Endothelial cell of umbilical vein (primary cell): Measurements from ENCODE around the gene ENTPD7. TPM values are rescaled to one million over a fixed set of nuclear protein-coding genes. Genes with fewer than 3 reads are reported as not detected.

ENCODE experiments used
- BruUV-seq: library from RNA; stranded (reverse); fragments of 400-500 nt; replicated peaks from 2 replicates; lab custom pipeline; 2021; lab: Mats Ljungman, UMichigan
- CTCF ChIA-PET: fragments of 300-600, 350-600 bp; sonication (Branson Sonifier 250); formaldehyde crosslinking; loops from one replicate; lab custom pipeline; 2021; ENCODE audit warnings: antibody characterized with exemption, inconsistent platforms; lab: Charles Lee
- POLR2A ChIA-PET: fragments of 300-600, 350-600 bp; sonication (Branson Sonifier 250); formaldehyde crosslinking; loops from one replicate; lab custom pipeline; 2021; ENCODE audit warnings: antibody characterized with exemption, inconsistent platforms; lab: Charles Lee
- DNase-seq: peaks from one replicate; pipeline ENCODE4 v3.0.0-alpha.2; 2011; ENCODE audit warnings: low read depth, low spot score
- FAIRE-seq: peaks from 2 replicates; lab custom pipeline; 2011; peaks lifted over from hg19 to GRCh38; lab: Jason Lieb, UNC
- H2AFZ ChIP-seq: 2 replicates; pipeline ENCODE4 v1.6.0; 2012; ENCODE audit warnings: low read depth, low read length, control low read depth, inconsistent platforms
- H3K27ac ChIP-seq: 2 replicates; pipeline ENCODE4 v1.5.1; 2011; ENCODE audit warnings: low read depth, mild to moderate bottlenecking, control low read depth, low read length, moderate library complexity; ENCODE audit not compliant: insufficient read depth
- H3K27me3 ChIP-seq, 2 experiments: 2 replicates each; pipeline versions ENCODE4 v1.6.0 to v1.6.1; 2011; ENCODE audit warnings: low read length in 2 of 2, mixed read lengths in 1 of 2; ENCODE audit not compliant: control insufficient read depth in 2 of 2, insufficient read depth in 2 of 2
- H3K36me3 ChIP-seq, 2 experiments: 2 replicates in 1 of 2; 3 replicates in 1 of 2; pipeline ENCODE4 v1.5.1; 2011; ENCODE audit warnings: low read length in 2 of 2, mild to moderate bottlenecking in 1 of 2, moderate library complexity in 1 of 2; ENCODE audit not compliant: control insufficient read depth in 2 of 2, insufficient read depth in 2 of 2; ENCODE audit errors: extremely low read depth in 1 of 2
- H3K4me1 ChIP-seq: 3 replicates; pipeline ENCODE4 v1.5.1; 2011; ENCODE audit warnings: mild to moderate bottlenecking, low read length; ENCODE audit not compliant: control insufficient read depth, insufficient read depth; ENCODE audit errors: extremely low read depth
- H3K4me2 ChIP-seq: 2 replicates; pipeline ENCODE4 v1.6.1; 2011; ENCODE audit warnings: low read length, control low read depth, mixed read lengths; ENCODE audit not compliant: insufficient read depth
- H3K4me3 ChIP-seq, 3 experiments: fragments of 200-600 bp in 1 of 3; sonication (generic), shearing (Covaris generic) in 1 of 3; replicated peaks in 1 of 3; 2 replicates each; pipeline ENCODE4 v1.5.1; 2011 to 2016; ENCODE audit warnings: control low read depth in 3 of 3, low read length in 3 of 3, mild to moderate bottlenecking in 2 of 3, inconsistent platforms in 1 of 3, low read depth in 1 of 3, moderate library complexity in 1 of 3; ENCODE audit not compliant: insufficient read depth in 1 of 3
- H3K79me2 ChIP-seq: 2 replicates; pipeline ENCODE4 v1.6.0; 2012; ENCODE audit warnings: low read length, inconsistent platforms; ENCODE audit not compliant: control insufficient read depth, insufficient read depth
- H3K9ac ChIP-seq: replicated peaks from 2 replicates; pipeline ENCODE3; 2011; ENCODE audit warnings: low read length, control low read depth; ENCODE audit not compliant: insufficient read depth; ENCODE audit errors: extremely low read depth
- H3K9me1 ChIP-seq: replicated peaks from 3 replicates; pipeline ENCODE4 v1.6.0; 2011; ENCODE audit warnings: mild to moderate bottlenecking, low read length; ENCODE audit not compliant: control insufficient read depth, insufficient read depth; ENCODE audit errors: extremely low read depth
- H3K9me3 ChIP-seq: replicated peaks from 2 replicates; pipeline ENCODE4 v1.5.1; 2012; ENCODE audit warnings: low read length, inconsistent platforms; ENCODE audit not compliant: control insufficient read depth, insufficient read depth
- H4K20me1 ChIP-seq: replicated peaks from 2 replicates; pipeline ENCODE3; 2011; ENCODE audit warnings: mild to moderate bottlenecking, low read length; ENCODE audit not compliant: control insufficient read depth, insufficient read depth; ENCODE audit errors: extremely low read depth
- EZH2 ChIP-seq: IDR thresholded peaks from 2 replicates; pipeline ENCODE4 v1.6.1; 2012; ENCODE audit warnings: borderline replicate concordance, low read depth, mild to moderate bottlenecking, moderate library complexity, low read length, inconsistent platforms; ENCODE audit not compliant: severe bottlenecking
- FOS ChIP-seq: IDR thresholded peaks from 2 replicates; pipeline ENCODE4 v1.6.1; 2011; ENCODE audit warnings: mild to moderate bottlenecking, low read length, moderate library complexity, borderline replicate concordance; ENCODE audit not compliant: insufficient read depth
- GATA2 ChIP-seq: IDR thresholded peaks from 2 replicates; pipeline ENCODE4 v1.7.0; 2011; ENCODE audit warnings: low read depth, mild to moderate bottlenecking, moderate library complexity, mixed read lengths, low read length; ENCODE audit not compliant: insufficient read length, insufficient read depth
- JUN ChIP-seq: IDR thresholded peaks from 2 replicates; pipeline ENCODE4 v1.6.1; 2011; ENCODE audit warnings: borderline replicate concordance, low read depth; ENCODE audit not compliant: insufficient read length, insufficient read depth
- MAX ChIP-seq: IDR thresholded peaks from 2 replicates; pipeline ENCODE4 v1.6.1; 2011; ENCODE audit not compliant: insufficient read depth, insufficient read length
- MYC ChIP-seq: IDR thresholded peaks from one replicate; pipeline ENCODE4 v1.6.1; 2011; ENCODE audit warnings: mild to moderate bottlenecking, low read depth, low read length
- POLR2A ChIP-seq: IDR thresholded peaks from 2 replicates; pipeline ENCODE4 v1.6.1; 2012; ENCODE audit warnings: low read depth, mild to moderate bottlenecking, control low read depth, low read length
- POLR2AphosphoS5 ChIP-seq: IDR thresholded peaks from 2 replicates; pipeline ENCODE4 v1.6.1; 2012; ENCODE audit warnings: low read depth, mild to moderate bottlenecking, control low read depth, low read length, moderate library complexity; ENCODE audit not compliant: insufficient read depth
- dilution Hi-C: fragments of 300-500 bp; cut with MboI; formaldehyde crosslinking; loops from one replicate; pipeline ENCODE4 v1.15.0; 2019; ENCODE audit warnings: low sequenced_read_pairs; ENCODE audit not compliant: extremely low pct_ligation_motif_present
- intact Hi-C: fragments of 100-400 bp; cut with micrococcal nuclease; formaldehyde crosslinking; loops from one replicate; pipeline ENCODE4 v1.10.0; 2022
- polyA plus RNA-seq, 4 experiments: library from polyadenylated mRNA; depleted of rRNA in 3 of 4; stranded (reverse) in 3 of 4; unstranded in 1 of 4; fragments of >200 nt; gene quantifications; 2 replicates each; pipeline versions ENCODE4 v1.2.1 to v1.2.3, GENCODE V29; 2011 to 2012; ENCODE audit warnings: missing spikeins in 1 of 4
- total RNA-seq: library from RNA; stranded (reverse); gene quantifications from 2 replicates; pipeline ENCODE4 v1.2.3, GENCODE V29; 2021
- TF ChIP-seq, protein P1 (sequence below), 2 donors: IDR thresholded peaks; 1 replicate in 1 of 2; 2 replicates in 1 of 2; pipeline ENCODE4 v1.5.1; 2011; ENCODE audit warnings: low read length in 2 of 2, mild to moderate bottlenecking in 2 of 2, moderate library complexity in 2 of 2, control low read depth in 1 of 2, inconsistent platforms in 1 of 2, low read depth in 1 of 2; ENCODE audit not compliant: insufficient read depth in 1 of 2; ENCODE audit errors: extremely low read depth in 1 of 2

The ENTPD7 gene
- total and polyA plus RNA-seq, 2 donors (not counting 3 experiments of a cell fraction or from before 2014, with no cell fraction given), result 10.1 to 20.6 TPM

DNA sequence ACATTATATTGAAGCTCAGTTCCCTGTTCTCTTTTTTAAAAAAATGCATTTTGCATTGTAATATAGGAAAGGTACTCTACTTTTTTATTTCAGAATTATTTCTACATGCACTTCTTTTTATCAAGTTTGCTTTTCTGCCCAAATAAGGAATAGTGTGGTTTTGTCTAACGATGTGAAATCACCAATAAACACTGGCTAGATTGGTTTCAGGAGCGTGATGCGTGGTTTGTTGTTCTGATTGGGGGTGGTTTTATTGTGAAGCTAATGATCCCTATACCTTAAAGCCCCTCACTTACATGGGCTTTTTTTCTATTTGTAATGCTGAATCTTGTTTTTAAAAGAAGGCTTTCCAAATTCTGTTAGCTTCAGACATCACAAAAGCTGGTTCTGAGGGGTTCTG lies 17.6 kb downstream of the ENTPD7 start:
- Histone ChIP-seq H3K4me1 (no peaks in the 10 kb centered on the region), H3K4me2 (no peak overlapping the region), H3K9ac (no peak overlapping the region), H3K27ac (no peak overlapping the region), H3K4me3 (no peak overlapping the region), H3K36me3 (peaks cover 4 to 6% of the 10 kb centered on the region in 2 experiments), H3K9me1 (no peaks in the 10 kb centered on the region), H3K79me2 (no peaks in the 10 kb centered on the region), H4K20me1 (no peaks in the 10 kb centered on the region), H2AFZ (no peak overlapping the region), H3K9me3 (no peaks in the 10 kb centered on the region), H3K27me3 (no peaks in the 10 kb centered on the region)
- intact Hi-C loops (no loop called here), dilution Hi-C loops (no loop called here)
- BruUV-seq, result no TSS peak
- ChIA-PET POLR2A (interaction anchor here (0.6 kb wide), 1 partner anchor 28 kb away, joined by 6 read pairs; no protein-coding TSS in a partner anchor), CTCF (interaction anchor here (0.9 kb wide), 1 partner anchor 47 kb away, joined by 3 read pairs; no protein-coding TSS in a partner anchor)
- FAIRE-seq, result no peak
- no peak for TF ChIP-seq GATA2
- TF ChIP-seq MYC, result no peak
- no peak for TF ChIP-seq FOS
- TF ChIP-seq, protein P1, sequence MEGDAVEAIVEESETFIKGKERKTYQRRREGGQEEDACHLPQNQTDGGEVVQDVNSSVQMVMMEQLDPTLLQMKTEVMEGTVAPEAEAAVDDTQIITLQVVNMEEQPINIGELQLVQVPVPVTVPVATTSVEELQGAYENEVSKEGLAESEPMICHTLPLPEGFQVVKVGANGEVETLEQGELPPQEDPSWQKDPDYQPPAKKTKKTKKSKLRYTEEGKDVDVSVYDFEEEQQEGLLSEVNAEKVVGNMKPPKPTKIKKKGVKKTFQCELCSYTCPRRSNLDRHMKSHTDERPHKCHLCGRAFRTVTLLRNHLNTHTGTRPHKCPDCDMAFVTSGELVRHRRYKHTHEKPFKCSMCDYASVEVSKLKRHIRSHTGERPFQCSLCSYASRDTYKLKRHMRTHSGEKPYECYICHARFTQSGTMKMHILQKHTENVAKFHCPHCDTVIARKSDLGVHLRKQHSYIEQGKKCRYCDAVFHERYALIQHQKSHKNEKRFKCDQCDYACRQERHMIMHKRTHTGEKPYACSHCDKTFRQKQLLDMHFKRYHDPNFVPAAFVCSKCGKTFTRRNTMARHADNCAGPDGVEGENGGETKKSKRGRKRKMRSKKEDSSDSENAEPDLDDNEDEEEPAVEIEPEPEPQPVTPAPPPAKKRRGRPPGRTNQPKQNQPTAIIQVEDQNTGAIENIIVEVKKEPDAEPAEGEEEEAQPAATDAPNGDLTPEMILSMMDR (IDR thresholded peaks at IDR 0.05; ENCODE audit: extremely low read depth in 1 of 2, insufficient read depth in 1 of 2, low read depth in 1 of 2, low read length in 2 of 2), result no peak
- TF ChIP-seq POLR2A, result no peak
- no peak for DNase-seq

DNA sequence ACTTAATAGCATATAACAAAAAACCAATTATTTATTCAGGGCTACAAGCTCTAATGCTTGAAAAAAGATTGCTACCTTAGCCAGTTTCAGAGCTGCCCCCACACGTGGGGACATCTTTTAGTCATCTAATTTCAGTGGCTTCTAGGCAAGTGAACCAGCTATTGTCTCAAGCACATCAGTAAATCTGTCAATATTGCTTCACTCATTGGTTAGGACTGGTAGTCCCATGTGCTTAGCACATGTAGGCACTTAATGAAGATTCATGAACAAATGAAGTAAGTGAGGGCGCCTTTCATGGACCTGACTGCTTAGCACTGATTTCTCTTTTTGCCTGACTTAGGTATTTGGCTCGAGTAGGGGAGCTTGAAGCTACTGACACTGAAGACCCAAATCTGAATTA lies 19.6 kb downstream of the ENTPD7 start:
- Histone ChIP-seq H3K9ac (no peak overlapping the region), H3K27ac (no peak overlapping the region), H3K4me2 (no peak overlapping the region), H3K79me2 (no peaks in the 10 kb centered on the region), H3K36me3 (peaks cover 4 to 6% of the 10 kb centered on the region in 2 experiments), H3K4me3 (no peak overlapping the region), H3K9me1 (no peaks in the 10 kb centered on the region), H3K9me3 (no peaks in the 10 kb centered on the region), H3K4me1 (no peaks in the 10 kb centered on the region), H3K27me3 (no peaks in the 10 kb centered on the region), H4K20me1 (no peaks in the 10 kb centered on the region), H2AFZ (no peak overlapping the region)
- CTCF ChIA-PET, result interaction anchor here (0.7 to 1.0 kb wide), 4 partner anchors 9 to 243 kb away, joined by 3 to 4 read pairs (median 3); no protein-coding TSS in a partner anchor
- intact Hi-C loops (no loop called here), dilution Hi-C loops (no loop called here)
- BruUV-seq, result no TSS peak
- FAIRE-seq (no peak), DNase-seq (no peak)
- TF ChIP-seq EZH2 (no peak), JUN (no peak), FOS (no peak), MYC (no peak), POLR2A (no peak), MAX (no peak), GATA2 (no peak), POLR2AphosphoS5 (no peak)
- TF ChIP-seq, protein P1 (IDR thresholded peaks at IDR 0.05; ENCODE audit: extremely low read depth in 1 of 2, insufficient read depth in 1 of 2, low read depth in 1 of 2, low read length in 2 of 2), result no peak
- POLR2A ChIA-PET, result no interaction called here
